Breast epithelium (tissue), 3 donors: Measurements from ENCODE around the gene MAPRE2.

Experiments used
- CTCF ChIP-seq, 3 donors: fragments of 450-650 bp; IDR thresholded peaks; one replicate each; pipeline ENCODE4 v1.5.1; 2016 to 2017; ENCODE audit warnings: antibody characterized with exemption in 3 of 3, mild to moderate bottlenecking in 3 of 3, moderate library complexity in 3 of 3
- POLR2A ChIP-seq: fragments of 450-650 bp; IDR thresholded peaks from one replicate; pipeline ENCODE4 v1.6.1; 2016; ENCODE audit warnings: antibody characterized with exemption, mild to moderate bottlenecking, moderate library complexity
- POLR2AphosphoS5 ChIP-seq, 3 donors: sonication (generic); formaldehyde crosslinking; IDR thresholded peaks; one replicate each; pipeline ENCODE4 v1.6.1; 2017; ENCODE audit warnings: antibody characterized with exemption in 3 of 3

- TF ChIP-seq CTCF (IDR thresholded peaks at IDR 0.05) (no peak), POLR2A (no peak), POLR2AphosphoS5 (IDR thresholded peaks at IDR 0.05) (no peak)
Measured at GRCh38 chr18:35050705-35051195, 9.5 kb downstream of the MAPRE2 start.
